Bone marrow (tissue), 2 donors: ENCODE measurements around the gene TMEM132C.

Source experiments
- DNase-seq, 2 donors: peaks; one replicate each; lab custom pipeline; 2025; lab: John Stamatoyannopoulos, UW

TMEM132C gene

DNA sequence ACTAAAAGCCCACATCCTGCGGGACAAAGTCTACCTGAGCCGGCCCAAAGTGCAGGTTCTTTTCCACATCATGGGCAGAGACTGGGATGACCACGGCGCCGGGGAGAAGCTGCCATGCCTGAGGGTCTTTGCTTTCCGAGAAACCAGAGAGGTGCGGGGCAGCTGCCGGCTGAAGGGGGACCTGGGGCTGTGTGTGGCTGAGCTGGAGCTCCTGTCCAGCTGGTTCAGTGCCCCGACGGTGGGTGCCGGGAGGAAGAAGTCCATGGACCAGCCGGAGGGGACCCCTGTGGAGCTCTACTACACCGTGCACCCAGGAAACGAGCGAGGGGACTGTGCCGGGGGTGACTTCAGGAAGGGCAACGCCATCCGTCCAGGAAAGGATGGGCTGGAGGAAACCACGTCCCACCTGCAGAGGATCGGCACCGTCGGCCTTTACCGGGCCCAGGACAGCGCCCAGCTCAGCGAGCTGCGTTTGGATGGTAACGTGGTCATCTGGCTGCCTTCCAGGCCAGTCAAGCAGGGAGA, 148.1 kb downstream of the TMEM132C start:
- no peak for DNase-seq

DNA sequence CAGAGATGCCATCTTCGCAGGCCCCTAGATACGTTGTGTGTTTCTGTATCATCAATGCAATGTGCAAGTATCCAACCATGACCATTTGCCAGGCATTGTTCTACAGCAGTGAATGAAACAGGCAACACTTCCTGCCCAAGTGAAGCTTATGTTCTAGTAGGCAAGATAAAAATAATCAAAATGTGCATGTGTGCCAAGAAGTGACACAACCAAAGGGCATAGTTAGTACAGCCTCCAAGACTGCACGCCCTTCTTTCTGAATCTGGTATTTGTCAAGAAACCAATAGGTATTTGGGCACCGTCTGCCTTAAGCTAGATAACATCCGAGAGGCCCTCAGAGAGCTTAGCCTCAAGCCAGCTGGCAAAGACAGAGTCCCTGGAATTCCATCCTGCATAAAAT, 152.0 kb downstream of the TMEM132C start:
- no peak for DNase-seq

DNA sequence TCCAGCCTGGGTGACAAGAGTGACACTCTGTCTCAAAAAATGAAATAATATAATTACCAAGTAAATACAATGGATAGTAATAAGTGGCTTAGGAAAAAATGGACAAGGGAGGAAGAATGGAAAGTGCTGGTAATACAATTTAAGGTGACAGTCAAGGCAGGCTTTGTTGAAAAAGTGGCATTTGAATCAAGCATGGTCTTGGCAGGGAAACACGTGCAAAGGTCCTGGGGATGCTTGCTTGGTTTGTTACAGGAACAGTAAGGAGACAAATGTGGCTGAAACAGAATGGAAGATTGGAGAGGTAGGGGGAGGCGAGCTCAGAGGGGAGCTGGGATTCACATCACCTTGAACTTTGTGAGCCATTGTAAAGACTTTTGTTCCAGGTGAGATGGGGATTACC, 153.2 kb downstream of the TMEM132C start:
- DNase-seq: no peak

DNA sequence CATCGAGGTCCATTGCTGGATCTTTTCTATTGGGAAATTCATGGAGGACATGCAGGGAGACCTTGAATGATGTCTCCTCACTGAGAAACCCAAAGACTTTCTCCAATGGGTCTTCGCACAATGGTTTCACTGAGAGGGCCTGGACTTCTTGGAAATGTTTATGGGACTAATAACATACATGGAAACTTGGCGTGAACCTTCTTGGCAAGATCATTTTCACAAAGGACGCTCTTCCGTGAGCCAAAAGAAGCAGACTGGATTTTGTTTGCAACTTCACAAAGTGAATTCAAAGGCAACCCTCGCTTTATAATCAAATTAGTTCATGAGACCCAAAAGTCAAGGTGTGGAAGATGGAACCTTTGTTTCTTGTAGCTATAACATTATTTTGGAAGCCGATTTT, 154.4 kb downstream of the TMEM132C start:
- no peak for DNase-seq

DNA sequence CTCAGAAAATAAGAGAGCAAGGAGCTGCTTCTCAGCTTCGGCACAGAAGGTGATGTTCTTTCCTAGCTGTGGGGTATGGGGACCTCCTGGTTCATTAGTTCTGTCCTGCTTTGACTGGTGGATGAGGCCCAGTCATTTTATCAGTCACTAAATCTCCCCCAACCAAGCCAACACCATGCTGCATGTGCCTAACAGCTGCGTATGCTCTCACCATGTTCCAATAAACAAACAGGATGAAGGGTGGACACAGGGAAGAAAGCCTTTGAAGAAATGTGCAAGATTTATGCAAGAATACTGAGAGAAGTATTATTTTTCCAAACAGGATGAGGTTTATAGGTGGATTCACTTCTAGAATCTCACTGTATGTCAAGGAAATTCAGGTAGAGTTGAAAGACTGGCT, 156.2 kb downstream of the TMEM132C start:
- no peak for DNase-seq

DNA sequence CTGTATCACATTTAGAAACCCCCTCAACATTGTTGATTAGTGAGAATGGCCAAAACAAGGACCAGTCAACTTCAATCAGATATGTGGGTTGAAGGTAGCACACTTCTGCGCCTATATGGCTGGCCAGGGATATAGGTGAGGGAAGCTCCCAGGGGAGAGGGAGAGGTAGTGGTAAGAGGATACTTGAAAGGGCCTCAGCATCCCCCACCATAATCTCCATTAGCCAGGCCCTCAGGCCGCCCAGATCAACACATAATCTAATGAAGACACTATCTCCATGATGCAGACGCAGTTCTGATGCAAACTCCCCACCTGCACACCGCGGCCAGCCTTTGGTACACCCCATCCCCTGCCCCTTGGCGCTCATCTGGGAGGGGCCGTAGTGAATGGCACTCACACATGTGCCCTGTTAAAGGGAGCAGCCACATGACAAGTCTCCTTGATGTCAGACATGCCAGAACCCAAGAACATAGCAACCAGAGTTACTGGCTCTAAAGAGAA, 158.0 kb downstream of the TMEM132C start:
- no peak for DNase-seq

DNA sequence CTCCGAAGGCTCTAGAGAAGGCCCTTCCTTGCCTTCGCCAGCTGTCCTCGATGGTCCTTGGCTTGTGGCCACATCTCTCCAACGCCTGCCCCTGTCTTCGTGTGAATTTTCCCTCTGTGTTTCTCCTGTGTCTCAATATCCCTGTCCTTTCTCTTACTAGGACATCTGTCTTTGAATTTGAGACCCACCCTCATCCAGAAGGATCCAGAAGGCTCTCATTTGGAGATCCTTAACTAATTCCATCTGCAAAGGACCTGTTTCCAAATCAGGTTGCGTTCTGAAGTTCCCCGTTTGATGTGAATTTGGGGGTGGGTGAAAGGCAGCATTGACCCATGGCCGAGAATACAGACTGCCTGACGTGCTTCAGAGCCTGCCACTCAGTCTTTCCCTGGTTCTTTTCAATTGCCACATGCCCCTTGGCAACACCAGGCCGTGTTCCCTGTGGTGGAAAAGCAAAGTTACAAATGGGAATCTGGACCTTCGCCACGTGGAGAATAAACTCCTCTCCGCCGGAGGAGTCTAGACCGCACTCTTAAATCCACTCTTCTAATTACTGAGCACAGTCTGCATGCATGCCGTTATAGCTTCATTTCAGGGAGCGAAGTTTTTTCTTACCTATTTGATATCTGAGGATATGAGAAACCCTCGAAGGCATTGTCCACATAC, 158.8 kb downstream of the TMEM132C start:
- no peak for DNase-seq

DNA sequence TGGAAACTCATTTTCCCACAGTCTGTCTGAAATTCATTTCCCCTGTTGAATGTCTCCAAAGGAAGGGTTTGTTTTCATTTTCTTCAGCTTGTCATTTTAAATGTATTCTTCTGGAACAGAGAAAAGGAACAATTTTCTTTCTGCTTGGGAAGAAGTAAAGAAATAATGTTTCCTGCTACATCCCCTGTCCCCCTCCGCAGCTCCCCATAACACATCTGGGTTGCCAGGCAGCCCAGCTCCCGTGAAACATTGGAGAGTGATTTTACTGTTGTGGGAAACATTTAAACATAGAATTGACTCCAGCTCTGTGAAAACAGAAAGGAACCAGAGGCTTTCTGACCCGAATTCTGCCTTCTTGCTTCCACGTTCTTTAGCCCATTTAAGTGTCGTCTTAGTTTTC, 159.5 kb downstream of the TMEM132C start:
- no peak for DNase-seq

DNA sequence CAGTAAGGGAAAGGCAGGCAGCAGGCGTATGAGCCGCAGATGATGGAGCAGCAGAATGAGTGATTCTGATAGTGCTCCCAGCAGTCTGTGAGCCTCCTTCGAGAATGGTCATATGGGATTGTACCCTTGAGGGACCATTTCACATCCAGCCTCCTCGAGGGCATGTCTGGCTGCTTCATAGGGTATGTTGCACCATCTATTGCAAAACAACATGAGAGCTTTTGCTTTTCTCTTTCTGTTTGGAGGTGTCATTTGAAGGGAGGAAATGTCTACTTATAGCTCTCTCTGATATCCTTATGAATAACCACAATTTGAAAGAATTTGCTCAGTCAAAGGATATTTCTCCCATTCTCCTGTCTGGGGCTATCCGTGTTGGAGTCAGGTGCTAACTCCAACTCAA, 172.8 kb downstream of the TMEM132C start:
- no peak for DNase-seq

DNA sequence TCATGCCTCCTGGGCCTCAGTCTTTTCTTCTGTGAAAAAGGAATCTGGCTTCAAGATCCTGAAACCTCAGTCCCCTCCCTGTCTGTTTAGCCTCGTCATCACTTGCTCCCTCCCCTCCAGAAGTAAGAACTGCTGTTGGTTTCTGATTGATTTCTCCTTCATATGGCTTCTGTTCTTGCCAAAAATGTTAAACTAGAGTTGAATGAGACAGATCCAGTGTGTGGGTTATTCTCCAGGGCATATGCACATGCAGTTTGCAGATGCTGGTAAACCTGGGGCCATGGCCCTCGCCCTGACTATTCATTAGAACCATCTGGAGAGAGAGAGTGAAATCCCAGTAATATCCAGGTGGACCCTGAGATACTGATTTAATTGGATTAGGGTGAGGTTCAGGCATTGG, 175.1 kb downstream of the TMEM132C start:
- DNase-seq: no peak

DNA sequence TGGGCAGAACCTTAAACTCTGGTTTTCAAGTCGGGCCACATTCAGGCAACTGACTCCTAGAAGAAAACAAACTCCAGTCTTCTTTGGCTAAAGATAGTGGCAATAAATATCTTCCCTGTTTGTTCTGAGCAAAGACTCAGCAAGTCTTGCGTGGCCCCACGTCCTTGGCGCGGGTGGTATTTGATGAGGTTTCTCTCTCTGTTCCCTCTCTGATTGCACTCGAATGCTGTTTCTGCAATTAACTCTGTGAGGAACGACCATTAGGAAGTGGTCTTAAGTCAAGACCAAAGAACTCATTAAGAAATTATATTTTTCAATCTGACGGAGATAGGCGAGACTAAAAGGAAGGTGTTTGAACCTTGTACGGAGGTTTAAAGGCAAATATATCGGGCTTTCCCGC, 177.6 kb downstream of the TMEM132C start:
- no peak for DNase-seq

DNA sequence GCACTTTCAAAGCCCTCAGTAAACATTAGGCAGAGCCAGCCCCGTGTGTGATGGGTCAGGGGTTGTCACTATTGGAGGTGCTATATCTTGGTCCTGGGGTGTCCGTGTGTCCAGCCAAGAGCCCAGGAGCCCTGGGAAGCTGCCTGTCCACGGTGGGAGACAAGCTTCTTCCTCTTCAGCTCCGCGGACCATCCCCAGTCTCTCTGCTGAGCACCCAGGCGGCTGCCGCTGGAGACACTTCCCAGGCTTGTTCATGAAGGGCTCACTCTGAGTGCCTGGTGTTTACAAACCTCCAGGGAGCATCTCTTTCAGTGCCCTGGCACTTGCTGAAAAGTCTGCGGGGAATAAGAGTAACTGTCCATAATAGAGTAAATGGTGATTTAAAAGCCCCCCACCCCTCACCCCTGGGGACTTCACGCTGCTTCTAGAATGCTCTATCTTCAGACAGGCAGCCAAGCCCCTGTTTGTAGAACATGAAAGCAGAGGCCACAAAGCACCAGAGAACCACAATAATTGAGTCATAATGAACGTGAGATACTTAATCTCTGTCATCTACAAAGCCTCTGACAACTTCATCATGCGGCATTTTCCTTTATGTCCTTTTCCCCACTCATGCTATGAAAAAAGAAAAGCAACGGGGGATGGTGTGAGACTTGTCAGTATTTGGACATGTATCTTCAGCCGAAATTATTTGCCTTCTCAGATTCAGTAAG, 178.6 kb downstream of the TMEM132C start:
- no peak for DNase-seq

DNA sequence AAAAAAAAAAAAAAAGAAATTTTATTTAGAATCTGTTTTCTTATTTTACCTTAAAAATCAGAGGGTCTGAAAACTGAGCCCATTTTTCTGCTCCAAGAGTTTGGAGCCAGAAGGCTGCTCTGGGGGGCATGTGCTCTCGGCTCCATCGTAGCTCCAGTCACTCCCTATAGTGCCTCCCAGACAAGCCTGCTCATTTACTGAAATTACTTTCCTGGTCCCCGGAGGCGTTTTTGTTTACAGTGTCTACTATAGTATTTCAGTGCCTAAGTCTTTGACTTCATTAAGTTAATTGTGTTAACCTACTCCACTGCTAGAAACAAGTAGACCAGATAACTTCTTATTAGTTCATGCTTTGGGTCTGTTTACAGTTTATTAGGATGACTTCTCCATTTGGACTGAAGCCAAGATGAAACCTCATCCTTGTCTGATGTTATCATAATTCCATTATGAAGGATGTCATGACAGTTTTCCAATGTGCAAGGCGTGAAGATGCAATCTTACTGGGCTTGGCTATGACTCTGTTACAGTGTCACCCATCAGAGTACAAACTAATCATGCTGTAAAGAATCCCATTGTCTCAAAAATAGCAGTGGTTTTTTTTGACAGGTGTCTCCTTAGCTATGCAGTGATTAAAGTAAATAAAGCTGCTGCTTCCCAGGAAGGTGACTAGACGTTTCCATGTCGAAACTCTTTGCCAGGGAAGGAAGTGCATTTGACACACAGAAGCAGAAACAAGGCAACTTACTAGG, 182.3 kb downstream of the TMEM132C start:
- DNase-seq: no peak

DNA sequence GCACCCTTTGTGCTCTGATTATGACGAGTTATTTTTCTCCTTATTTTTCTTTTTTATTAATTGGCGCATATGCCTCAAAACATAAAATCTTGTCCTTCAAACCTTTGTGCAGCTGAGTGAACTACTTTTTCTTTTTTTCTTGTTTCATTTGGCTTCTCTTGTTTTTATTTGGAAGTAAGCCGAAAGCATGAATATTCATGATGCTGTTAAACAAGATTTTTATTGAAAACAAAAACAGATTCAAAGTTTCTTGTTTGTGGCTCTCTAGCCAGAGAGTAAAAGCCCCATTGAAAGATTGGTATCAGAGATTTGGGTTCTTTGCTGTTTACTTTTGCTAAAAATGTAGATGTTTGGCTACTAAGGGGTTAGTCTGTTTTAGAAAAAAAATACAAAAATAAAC, 183.8 kb downstream of the TMEM132C start:
- no peak for DNase-seq

DNA sequence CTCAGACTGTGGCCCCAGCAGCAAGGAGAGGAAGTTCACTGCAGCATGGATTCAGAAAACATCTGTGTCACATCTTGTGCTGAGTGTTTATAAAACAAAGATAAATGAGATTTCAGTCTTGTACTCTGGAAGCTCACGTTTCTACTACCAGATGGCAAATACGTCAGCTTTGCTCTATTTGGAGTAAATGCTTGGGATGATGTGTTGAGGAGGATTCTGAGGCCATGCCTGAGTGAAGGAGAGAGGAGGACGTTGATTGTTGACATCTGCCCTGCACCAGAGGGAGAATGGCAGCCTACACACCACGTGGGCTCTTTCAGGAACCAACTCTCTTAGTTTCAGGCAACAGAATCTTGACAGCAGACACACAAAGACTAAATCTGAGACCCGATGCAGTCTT, 188.9 kb downstream of the TMEM132C start:
- DNase-seq: no peak

DNA sequence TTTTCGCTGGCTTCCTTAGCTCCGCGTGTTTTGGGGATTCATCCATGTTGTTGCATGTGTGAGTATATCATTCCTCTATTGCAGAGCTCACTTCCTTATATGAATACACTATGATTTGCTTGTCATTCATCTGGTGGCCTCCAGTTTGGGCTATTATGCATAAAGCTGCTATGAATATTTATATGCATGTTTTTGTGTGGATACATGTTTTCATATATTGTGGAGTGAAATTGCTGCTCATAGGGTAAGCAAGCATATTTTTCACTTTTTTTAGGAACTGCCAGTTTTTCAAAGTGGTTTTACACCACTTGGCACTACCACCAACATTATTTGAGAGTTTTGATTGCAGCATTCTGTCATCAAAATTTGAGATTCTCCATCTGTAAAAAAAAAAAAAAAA, 190.0 kb downstream of the TMEM132C start:
- no peak for DNase-seq

DNA sequence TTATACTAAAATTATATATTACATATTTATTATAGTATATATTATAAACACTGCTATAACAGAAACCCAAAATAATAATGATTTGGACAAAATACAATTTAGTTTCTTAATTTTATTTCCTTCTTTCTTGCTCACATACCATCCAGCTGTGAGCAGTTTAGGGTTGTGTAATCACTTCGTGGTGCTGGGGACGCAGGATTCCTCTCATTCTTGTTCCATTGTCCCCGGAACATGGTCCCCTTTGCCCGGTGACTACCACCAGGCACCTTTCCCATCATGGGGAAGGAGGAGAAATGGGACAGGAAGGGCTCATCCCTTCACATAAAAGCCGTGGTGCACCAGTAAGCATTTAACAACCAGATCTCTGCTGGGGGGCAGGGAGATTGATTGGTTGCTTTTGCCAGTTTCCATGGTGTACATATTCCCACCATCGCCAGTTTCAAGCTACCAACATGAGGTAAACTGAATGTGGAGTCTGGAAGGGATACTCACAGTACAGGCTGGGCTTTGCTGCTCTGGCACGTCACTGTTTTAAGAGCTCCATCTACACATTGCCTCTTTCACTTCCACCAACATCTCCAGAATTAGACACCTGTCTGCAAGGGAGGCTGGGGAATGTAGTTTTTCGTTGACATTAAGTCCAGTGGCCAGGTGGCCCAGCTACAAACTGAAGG, 191.5 kb downstream of the TMEM132C start:
- DNase-seq: no peak

DNA sequence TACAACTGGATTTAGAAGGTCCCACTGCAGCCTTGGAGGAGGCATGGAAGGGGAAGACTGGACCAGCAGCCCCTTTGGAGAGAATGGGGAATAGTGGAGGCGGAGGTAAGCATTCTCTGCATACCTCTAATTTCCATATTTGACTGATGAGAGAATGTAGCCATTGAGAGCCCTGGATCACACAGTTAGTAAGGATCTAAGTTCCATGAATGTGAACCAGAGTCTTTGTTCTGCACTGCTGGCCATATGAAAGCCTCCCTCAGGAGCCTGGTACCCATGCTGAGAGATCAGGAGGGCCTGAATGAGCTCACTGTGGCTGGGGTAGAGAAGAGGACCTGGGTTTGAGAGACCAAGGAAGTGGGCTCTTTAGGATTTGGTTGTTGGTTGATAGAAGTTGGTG, 192.1 kb downstream of the TMEM132C start:
- DNase-seq: no peak

DNA sequence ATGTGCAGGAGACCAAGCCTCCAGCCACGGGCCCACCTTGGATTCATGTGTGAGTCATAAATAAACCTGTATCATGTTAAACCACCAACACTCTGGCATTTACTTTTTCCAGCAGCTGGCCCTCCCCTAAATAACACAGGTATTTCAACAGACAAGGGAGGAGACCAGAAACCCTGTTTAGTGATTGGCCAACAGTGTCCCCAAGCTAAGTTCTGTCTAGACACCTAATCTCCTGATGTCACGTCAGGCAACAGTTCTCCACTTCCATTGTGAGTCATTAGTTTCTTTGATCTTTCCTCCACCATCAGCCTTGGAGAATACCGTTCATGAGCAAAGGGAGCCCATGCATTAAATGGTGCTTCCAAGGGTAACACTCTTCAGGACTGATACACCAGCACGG, 196.9 kb downstream of the TMEM132C start:
- DNase-seq: no peak

DNA sequence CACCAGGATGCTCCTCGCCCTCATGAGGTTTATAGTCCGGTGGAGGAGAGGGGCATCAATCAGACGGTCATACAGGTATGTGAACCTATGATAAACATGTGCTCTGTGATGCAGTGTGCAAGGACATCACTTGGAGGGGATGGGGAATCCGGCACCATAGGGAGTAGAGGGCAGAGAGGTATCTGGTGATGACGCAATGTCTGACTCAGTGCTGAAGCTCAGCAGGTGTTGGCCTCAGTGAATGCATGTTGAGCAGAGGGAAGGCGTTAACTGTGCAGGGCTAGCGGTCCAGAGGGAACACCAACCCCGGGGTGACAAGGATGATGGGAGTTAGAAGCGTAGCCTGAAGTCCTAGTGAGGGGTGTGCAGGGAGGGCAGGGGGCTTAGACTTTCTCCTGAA, 200.9 kb downstream of the TMEM132C start:
- no peak for DNase-seq

DNA sequence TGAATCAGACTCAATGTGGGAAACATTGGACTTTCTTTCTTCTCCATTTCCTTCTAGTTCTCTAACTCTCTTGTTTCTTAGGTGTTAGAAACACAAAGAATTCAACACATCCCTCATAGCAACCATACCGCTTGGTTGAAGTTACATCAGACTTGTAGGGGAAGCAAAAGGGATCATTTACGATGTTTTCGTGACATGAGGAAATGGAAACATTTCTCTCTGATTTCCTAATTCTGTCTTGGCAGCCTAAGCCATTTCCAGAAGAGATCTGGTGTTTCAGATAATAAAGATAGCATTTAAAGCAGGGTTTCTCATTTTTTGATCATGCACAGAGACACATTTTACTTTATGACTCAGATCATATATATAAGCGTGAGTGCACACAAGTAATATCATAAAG, 202.0 kb downstream of the TMEM132C start:
- no peak for DNase-seq

DNA sequence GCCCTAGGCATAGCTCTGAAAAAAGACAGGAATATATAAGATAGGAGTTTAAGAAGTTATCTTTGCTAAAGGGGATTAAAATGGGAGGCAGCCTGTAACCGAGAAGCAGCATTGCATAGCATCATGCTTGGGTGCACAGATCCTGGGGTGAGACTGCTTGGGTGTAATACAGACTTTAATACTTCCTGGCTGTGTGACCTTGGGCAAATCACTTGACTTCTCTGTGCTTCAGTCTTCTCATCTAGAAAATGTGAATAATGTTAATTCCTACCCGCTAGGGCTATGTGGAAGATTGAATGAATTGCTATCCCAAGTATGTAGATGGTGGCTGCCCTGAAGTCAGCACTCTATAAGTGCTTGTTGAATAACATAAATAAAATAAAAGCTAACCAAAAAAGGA, 204.5 kb downstream of the TMEM132C start:
- no peak for DNase-seq
